GM18502 (cell line): Measurements from ENCODE around the gene SYNGR4.

Source experiments
- ATAC-seq: cut with Tn5 transposase; IDR thresholded peaks from one replicate; pipeline ENCODE4 v1.9.1; 2021; ENCODE audit warnings: mild to moderate bottlenecking; ENCODE audit not compliant: unreplicated experiment, poor library complexity

Gene SYNGR4

DNA sequence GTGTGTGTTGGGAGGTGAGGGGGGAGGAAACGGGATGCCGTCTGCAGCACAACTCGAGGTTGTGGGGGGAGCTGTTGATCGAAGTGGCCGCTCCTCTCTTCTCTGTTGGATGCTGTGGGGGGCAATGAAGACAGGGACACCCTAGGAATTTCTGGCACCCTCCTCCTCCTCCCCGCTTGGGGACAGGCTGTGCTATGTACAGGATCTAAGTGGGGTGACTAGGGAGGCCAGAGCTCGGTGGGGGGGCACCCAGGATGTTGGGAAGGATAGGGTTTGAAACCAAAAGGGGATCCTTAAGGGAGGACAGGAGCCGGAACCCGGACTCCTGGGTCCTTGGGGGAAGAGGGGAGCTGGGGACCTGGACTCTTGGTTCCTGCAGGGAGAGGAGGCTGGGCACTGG is 31.3 kb downstream of the SYNGR4 start:
- no peak for ATAC-seq

- ATAC-seq: no peak
Measured at GRCh38 chr19:48396016-48396823, 32.1 kb downstream of the SYNGR4 start.

- no peak for ATAC-seq
Measured at GRCh38 chr19:48396824-48397176, 32.6 kb downstream of the SYNGR4 start.

DNA sequence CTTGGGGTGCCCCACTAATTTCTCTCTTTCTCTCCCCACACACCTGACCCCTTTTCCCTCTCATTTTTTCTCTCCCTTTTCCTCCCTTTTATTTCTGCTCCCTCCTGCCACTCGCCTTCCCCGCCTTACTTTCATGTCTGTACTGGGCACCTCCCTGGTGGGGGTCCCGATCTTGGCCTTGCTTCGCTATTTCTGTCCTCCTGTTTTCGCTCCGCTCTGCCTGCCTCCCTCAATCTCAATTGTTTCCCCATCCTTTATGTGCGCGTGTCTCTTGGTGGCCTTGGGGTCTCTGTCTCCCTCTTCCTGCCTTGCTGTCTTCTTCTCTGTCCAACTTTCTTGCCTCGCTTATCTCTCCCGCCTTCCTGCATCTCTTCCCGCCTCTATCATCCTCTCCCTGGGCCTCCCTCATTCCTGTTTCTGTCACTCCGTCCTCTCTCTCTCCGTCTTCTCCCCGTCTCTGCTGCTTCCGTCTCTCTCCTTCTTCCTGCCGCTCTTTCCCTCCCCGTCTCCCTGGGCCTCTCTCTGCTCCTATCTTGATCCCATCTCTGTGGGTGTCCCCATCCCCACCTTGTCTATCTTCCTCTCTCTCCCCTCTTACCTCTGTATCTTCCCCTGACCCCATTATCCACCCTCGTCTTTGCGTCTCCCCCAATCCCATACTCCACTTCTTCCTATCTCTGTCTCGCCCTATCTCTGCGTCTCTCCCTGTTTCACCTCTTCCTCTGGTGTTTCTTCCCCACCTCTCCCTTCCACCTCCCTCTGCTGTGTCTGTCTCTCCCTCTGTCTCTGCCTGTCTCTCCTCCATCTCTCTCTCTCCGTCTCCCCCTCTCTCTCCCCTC is 33.3 kb downstream of the SYNGR4 start:
- no peak for ATAC-seq

DNA sequence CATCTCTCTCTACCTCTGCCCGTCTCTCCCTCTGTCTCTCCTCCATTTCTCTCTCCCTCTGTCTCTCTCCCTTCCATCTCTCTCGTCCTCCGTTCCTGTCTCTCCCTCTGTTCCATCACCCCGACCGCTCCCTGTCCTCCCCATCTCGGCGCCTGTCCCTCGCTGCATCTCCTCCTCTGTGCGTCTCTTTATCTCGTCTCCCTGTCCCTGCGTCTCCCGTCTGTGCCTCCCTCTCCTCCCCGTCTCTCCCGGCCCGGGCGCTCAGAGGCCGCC is 33.9 kb downstream of the SYNGR4 start:
- no peak for ATAC-seq

DNA sequence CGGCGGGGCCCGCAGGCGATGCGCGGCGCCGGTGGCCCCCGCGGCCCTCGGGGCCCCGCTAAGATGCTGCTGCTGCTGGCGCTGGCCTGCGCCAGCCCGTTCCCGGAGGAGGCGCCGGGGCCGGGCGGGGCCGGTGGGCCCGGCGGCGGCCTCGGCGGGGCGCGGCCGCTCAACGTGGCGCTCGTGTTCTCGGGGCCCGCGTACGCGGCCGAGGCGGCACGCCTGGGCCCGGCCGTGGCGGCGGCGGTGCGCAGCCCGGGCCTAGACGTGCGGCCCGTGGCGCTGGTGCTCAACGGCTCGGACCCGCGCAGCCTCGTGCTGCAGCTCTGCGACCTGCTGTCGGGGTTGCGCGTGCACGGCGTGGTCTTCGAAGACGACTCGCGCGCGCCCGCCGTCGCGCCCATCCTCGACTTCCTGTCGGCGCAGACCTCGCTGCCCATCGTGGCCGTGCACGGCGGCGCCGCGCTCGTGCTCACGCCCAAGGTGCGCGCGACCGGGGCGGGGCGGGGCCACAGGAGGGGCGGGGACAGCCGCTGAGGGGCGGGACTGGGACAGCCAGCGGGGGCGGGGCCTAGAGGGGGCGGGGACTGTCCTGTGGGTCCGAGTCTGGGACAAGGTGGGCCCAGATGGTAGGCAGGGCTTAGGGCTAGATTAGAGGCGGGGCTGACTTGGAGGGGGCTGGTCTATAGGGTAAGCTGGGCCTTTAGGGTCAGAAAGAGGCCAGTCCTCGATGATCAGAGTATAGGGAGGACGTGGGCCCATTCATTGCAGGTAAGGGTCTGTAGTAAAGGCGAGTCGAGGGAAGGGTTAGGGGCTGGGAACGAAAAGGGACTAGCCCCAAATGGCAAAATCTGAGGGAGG is 34.4 kb downstream of the SYNGR4 start:
- peak; percentile 59 for ATAC-seq

DNA sequence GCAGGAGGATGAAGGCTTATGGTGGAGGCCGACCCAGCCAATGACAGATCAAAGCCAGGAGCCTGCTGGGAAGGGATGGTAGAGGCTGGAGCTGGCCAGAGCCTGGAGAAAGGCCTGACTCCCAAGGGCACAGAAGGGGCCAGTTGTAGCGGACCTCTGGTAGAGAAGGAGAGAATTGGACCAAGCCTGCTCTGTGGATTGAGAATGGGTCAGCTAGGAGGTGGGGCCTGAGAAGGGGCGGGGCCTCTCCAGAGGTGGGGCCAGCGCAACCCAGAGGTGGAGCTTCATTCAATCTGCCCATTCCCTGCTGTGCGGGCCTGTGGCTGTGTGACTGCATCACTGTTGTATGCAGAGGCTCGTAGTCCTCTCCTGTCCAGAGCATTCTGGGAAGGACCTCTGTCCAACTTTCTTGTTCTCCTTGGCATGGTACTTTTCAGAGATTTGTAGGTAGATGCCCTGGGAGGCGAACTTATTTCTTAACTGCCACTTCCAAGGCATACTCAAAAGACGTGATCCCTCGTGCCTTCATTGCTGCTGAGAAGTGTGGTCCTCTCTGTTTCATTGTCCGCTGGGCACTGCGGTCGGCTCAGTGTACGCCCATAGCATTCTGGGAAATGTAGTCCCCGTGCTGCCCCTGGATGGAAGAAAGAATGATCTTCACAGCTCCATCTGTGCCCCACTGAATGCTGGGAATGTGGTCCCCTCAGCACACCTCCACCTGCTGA is 36.0 kb downstream of the SYNGR4 start:
- ATAC-seq: no peak

DNA sequence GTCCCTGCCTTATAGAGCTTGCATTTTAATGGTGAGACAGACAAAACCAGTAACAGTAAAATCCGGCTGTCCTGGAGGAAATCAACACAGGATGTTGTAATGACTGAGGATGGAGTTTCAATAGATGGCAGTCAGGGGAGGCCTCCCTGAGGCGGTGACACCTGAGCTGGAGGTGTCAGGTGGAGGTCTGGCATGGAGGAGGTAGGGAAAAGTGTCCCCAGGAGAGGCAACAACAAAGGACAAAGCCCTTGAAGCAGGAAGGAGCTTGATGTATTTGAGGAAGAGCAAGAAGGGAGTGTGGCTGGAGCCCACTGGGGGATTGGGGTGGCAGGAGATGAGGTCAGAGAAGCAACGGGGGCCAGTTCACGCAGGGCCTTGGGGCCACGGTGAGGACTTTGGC is 37.1 kb downstream of the SYNGR4 start:
- no peak for ATAC-seq

DNA sequence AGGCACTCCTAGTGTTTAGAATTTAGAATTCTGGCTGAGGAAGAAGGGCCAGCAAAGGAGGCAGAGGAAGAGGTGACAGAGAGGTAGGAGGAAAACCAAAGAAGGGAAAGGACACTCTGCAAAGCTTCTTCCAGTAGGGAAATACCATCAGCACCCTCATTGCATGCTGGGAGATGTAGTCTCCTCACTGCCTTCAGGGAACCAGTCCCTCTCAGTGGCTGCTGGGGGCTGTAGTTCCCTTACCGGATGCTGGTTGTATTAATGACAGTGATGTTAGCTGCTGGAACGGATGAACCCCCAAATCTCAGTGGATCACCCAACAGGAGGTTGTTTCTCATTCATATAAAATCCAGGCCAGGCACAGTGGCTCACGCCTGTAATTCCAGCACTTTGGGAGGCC is 39.4 kb downstream of the SYNGR4 start:
- no peak for ATAC-seq

DNA sequence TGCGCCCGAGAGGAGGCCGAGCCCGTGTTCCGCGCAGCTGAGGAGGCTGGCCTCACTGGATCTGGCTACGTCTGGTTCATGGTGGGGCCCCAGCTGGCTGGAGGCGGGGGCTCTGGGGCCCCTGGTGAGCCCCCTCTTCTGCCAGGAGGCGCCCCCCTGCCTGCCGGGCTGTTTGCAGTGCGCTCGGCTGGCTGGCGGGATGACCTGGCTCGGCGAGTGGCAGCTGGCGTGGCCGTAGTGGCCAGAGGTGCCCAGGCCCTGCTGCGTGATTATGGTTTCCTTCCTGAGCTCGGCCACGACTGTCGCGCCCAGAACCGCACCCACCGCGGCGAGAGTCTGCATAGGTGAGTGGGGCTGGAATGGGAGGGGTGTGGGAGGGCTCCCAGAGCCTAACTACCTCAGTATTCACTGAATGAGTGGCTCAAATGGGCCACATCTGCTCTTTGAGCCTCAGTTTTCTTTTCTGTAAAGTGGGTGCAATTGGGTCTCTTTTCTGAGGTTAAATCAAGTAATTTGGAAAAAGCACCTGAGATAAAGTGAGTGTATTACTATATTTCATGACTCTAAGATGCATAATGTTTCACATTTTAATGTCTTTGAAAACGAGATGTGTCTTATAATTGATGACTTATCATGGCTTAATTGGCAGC is 41.0 kb downstream of the SYNGR4 start:
- no peak for ATAC-seq

DNA sequence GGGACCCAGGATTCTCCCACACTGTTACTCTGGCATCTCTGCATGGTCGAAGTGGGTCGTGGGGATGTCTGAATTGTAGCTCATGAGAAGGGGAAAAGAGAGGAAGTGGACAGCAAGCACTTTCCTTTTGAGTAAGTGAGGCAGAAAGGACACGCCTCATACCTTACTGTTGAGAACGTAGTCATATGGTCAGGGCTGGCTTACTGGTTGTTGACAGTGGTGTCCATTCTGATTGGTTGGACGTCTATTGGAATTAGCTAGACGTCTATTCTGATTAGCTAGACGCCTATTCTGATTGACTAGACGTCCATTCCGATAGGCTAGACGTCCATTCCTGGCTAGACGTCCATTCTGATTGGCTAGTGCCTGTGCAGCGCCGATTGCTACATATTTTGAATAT is 41.7 kb downstream of the SYNGR4 start:
- ATAC-seq: no peak

- ATAC-seq: no peak
Measured at GRCh38 chr19:48413879-48414587, 49.9 kb downstream of the SYNGR4 start.

GRCh38 chr19:48415395-48415794 is 51.2 kb downstream of the SYNGR4 start:
- no peak for ATAC-seq

DNA sequence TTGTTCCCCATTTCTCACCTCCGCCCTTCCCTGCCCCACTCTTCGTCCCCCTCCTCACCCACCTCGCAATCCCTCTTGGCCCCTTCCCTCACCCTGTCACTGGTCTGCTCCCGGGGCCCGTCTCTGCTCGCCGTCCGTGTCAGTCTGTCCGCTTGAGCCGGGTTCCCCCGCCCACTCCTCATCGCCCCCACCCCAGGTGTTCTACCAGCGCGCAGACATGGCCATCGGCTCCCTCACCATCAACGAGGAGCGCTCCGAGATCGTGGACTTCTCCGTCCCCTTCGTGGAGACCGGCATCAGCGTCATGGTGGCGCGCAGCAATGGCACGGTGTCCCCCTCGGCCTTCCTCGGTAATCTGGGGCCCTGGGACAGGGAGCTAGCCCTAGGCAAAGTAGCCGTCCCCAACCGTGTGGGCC is 51.6 kb downstream of the SYNGR4 start:
- ATAC-seq: no peak

- no peak for ATAC-seq
Measured at GRCh38 chr19:48417421-48417820, 53.3 kb downstream of the SYNGR4 start.

DNA sequence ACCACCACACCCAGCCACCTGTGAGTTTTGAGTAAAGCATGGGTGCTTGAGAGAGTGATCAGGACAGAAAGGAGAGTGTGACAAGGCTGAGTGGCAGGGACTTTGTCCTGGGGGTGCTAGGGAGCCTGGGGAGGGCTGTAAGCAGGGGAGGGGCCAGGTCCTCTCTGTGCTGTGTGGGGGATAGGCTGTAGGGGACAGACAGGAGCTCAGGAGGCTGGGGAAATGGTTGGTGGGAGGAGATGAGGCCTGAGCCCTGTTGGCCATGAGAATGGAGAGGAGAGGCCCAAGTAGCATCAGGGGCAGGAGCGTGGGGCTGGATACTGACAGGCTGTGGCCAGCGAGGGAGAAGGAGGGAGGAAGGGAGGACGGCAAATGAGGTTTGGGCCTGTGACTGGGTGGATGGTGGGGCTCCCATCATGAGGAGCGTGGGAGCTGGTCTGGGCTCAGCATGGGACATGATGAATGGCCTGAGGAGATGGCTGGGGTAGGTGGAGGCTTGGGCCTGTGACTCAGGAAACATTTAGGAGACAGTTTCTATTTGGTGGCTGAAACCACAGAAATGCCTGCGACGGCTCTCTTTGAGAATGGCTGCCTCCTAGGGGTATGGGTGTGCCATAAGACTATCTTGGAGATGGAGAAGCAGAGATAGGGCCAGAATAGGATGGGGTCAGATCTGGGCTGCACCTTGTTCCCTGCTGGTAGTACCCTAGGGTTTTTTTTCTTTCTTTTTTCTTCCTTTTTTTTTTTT is 54.3 kb downstream of the SYNGR4 start:
- ATAC-seq: no peak

GRCh38 chr19:48419158-48419920 is 55.2 kb downstream of the SYNGR4 start:
- peak; percentile 58 for ATAC-seq

- no peak for ATAC-seq
Measured at GRCh38 chr19:48421548-48421947, 57.4 kb downstream of the SYNGR4 start.
